A549 (cell line): ENCODE measurements around the gene RPS6KB2.

Experiments used
- CHD4 ChIP-seq: fragments of 200-600 bp; sonication (generic); IDR thresholded peaks from 2 replicates; pipeline ENCODE4 v1.6.1; 2016; ENCODE audit warnings: antibody characterized with exemption, mild to moderate bottlenecking, borderline replicate concordance
- MAFK ChIP-seq: fragments of 450-650 bp; IDR thresholded peaks from 2 replicates; pipeline ENCODE4 v1.6.1; 2014; ENCODE audit not compliant: partially characterized antibody
- REST ChIP-seq: fragments of 200-600 bp; sonication (generic); IDR thresholded peaks from 2 replicates; pipeline ENCODE4 v1.6.1; 2016; ENCODE audit warnings: antibody characterized with exemption, mild to moderate bottlenecking, moderate library complexity
- SMC3 ChIP-seq: fragments of >200 bp; sonication (Bioruptor Twin); formaldehyde crosslinking; IDR thresholded peaks from 3 replicates; pipeline ENCODE4 v1.6.1; 2018; ENCODE audit warnings: inconsistent platforms
- TF ChIP-seq, protein P1 (sequence below): fragments of >200 bp; sonication (Bioruptor Twin); formaldehyde crosslinking; IDR thresholded peaks from 3 replicates; pipeline ENCODE4 v1.5.1; 2016

- no peak for TF ChIP-seq REST
- TF ChIP-seq, protein P1, sequence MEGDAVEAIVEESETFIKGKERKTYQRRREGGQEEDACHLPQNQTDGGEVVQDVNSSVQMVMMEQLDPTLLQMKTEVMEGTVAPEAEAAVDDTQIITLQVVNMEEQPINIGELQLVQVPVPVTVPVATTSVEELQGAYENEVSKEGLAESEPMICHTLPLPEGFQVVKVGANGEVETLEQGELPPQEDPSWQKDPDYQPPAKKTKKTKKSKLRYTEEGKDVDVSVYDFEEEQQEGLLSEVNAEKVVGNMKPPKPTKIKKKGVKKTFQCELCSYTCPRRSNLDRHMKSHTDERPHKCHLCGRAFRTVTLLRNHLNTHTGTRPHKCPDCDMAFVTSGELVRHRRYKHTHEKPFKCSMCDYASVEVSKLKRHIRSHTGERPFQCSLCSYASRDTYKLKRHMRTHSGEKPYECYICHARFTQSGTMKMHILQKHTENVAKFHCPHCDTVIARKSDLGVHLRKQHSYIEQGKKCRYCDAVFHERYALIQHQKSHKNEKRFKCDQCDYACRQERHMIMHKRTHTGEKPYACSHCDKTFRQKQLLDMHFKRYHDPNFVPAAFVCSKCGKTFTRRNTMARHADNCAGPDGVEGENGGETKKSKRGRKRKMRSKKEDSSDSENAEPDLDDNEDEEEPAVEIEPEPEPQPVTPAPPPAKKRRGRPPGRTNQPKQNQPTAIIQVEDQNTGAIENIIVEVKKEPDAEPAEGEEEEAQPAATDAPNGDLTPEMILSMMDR: no peak
- TF ChIP-seq SMC3: no peak
- no peak for TF ChIP-seq MAFK
- TF ChIP-seq CHD4: no peak
These were observed 41.2 kb upstream of the RPS6KB2 start for GRCh38 chr11:67387069-67387468.
